GM12801 (cell line): ENCODE results near the gene NIT1.

Source experiments
- TF ChIP-seq, protein P1 (sequence below): IDR thresholded peaks from one replicate; pipeline ENCODE4 v1.5.1; 2011; ENCODE audit warnings: control low read depth; ENCODE audit not compliant: insufficient read length; ENCODE audit errors: extremely low read depth

Gene NIT1

DNA sequence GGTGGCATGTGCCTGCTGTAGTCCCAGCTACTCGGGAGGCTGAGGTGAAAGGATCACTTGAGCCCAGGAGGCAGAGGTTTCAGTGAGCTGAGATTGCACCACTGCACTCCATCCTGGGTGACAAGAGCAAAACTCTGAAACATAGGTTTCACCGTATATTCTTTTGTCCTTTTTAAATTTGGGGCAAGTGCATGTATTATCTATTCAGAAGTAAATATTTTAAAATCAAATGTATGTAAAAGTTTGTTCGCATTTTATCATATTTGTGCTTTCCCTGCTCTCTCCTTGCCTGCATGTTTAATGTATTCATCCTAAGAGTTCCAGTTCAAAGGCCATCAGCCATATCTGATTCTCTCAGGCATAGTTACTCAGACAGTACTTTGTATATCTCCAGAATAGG lies 27.9 kb downstream of the NIT1 start:
- TF ChIP-seq, protein P1, sequence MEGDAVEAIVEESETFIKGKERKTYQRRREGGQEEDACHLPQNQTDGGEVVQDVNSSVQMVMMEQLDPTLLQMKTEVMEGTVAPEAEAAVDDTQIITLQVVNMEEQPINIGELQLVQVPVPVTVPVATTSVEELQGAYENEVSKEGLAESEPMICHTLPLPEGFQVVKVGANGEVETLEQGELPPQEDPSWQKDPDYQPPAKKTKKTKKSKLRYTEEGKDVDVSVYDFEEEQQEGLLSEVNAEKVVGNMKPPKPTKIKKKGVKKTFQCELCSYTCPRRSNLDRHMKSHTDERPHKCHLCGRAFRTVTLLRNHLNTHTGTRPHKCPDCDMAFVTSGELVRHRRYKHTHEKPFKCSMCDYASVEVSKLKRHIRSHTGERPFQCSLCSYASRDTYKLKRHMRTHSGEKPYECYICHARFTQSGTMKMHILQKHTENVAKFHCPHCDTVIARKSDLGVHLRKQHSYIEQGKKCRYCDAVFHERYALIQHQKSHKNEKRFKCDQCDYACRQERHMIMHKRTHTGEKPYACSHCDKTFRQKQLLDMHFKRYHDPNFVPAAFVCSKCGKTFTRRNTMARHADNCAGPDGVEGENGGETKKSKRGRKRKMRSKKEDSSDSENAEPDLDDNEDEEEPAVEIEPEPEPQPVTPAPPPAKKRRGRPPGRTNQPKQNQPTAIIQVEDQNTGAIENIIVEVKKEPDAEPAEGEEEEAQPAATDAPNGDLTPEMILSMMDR = no peak

DNA sequence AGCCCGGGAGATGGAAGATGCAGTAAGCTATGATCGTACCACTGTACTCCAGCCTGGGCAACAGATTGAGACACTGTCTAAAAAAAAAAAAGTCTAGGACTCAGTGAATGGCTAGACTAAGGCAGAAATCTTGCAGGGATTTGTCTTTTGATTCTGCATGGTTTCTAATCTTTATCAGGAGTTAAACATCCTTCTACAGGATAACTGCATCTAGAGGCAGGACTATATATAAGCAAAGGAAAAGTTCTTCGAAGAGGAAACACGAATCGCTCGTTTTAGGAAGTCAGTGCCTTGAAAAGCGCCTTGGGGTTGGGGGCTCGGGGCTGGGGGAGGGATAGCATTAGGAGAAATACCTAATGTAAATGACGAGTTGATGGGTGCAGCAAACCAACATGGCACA lies 35.3 kb downstream of the NIT1 start:
- TF ChIP-seq, protein P1 = no peak

DNA sequence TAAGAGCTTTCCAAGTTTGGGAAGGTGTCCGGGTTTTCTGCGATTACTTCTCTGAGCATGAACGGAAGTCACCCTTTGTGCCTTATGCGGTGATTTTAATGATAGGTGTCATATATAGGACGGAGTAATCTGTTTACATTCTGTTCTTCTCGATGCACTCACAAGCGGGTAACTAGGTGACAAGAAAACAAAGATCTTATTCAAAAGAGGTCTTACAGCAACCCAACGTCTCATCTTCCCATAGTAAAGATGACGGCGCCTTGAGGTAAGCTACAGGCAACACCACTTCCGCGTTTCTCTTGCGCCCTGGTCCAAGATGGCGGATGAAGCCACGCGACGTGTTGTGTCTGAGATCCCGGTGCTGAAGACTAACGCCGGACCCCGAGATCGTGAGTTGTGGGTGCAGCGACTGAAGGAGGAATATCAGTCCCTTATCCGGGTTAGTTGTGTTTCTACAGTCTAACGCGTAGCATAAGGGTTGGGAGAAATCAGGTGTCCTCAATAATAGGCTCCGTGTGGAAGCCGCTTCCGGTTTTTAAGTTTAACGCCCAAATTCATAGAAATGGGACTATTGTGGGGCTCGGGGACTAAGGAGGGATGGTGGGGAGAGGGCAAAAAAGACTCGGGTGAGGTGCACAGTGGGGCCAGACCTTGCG lies 35.9 kb downstream of the NIT1 start, which contains the start of gene UFC1:
UFC1 (plus strand) TSS at position 297 of the 656 bp plus-strand sequence; CDS start at position 317, 20 bp downstream.
- TF ChIP-seq, protein P1 = no peak

DNA sequence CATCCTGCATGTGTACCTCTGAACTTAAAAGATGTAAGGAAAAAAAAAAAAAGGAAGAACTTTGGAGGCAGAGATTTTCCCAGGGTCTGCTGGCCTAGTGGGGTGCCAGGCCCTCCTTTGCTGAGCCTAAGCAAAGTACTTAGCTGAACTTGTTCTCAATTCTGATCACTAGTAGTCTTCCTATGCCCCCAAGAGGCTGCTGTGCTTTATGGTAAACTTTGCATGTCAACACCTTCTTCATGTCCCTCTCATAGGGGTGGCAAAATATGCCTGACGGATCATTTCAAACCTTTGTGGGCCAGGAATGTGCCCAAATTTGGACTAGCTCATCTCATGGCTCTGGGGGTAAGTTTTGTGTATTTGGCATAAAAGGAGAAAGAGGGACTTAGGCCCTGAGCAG lies 40.0 kb downstream of the NIT1 start:
- TF ChIP-seq, protein P1 = no peak

DNA sequence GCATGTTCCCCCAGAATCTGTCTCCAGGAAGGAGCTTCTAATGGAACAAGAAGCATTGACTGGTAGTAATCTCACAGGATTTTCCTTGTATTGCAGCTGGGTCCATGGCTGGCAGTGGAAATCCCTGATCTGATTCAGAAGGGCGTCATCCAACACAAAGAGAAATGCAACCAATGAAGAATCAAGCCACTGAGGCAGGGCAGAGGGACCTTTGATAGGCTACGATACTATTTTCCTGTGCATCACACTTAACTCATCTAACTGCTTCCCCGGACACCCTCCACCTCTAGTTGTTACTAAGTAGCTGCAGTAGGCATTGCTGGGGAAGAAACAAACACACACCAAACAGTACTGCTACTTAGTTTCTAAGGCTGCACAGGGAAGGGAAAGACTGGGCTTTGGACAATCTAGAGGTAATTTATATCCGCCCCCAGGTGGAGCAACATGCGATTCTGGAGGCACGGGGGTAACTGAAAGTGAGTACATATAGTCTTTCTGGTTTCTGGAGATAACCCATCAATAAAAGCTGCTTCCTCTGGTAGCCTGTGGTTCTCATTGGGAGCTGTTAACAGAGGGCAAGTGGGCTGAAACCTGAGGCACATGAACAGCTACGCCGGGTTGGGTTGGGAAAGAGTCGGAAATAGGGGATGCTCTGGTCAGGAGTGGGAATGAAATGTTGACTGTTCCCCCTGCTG lies 40.6 kb downstream of the NIT1 start:
- TF ChIP-seq, protein P1 = no peak

DNA sequence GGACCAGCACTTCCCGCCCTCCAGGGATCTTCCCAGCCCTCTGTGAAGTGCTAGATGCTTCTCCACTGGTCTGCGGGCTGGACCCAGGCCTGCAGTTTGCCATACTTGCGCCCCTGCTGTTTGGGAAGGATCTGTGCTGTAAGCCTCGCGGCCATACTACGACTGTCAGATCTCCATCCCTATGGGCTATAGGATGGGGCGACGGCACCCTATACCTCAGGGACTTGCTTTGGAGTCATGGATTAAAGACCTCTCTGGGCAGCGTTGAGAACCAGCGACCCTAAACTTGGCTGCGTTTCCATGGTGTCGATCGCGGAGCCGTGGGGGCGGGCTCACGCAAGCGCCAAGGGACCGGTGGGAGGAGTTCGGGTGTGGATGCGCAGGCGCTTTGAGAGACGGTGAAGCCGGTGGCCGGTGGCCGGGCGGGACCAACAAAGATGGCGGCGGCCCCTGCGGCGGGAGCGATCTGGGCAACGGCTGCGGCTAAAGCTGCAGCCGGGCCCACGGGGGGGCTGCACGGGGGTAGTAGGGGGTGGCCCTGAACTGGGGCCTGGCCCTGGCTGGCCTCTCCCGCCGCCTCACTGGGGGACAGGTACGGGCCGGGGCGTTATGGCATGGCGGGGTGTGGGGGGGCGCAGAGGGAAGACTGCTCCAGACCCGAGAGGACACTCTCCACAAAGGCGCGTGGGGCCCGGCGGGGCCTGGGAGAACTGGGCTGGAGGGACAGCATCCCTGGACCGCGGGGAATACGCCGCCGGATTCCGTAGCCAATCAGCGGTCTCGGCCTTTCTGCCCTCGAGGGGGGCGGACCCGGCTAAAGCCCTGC lies 41.4 kb downstream of the NIT1 start, which contains the start of gene USP21:
USP21 (plus strand) TSS at position 414 of the 826 bp plus-strand sequence. CDS start 1,141 bp downstream, outside the sequence.
- TF ChIP-seq, protein P1 = no peak

DNA sequence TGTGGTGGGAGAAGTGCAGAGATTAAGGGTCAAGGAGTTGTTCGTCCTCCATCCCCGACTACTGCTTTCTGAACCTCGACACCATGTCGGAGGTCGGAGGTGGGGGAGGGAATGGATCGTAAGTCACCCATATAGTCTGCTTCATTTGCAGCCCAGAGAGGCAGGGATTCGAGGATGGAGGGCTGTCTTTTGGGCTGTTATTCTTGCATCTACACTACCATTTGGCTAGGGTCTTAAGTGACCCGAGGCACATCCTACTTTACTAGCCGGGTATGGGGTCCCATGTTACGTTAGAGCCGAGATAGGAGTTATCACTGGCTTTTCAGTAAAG lies 42.0 kb downstream of the NIT1 start:
- TF ChIP-seq, protein P1 = no peak
